Fibroblast of villous mesenchyme (primary cell): Measurements from ENCODE around the gene ECI1. TPM values are rescaled to one million over a fixed set of nuclear protein-coding genes. Genes with fewer than 3 reads are reported as not detected.
"Not testable (repeated sequence)": the region's sequence is repeated elsewhere in the genome, so short reads cannot be mapped to it uniquely, and the experiment has no call there.

Experiments used
- DNase-seq: peaks from one replicate; pipeline ENCODE4 v3.0.0-alpha.2; 2010; ENCODE audit warnings: low read depth
- H3K4me3 ChIP-seq: 2 replicates; pipeline ENCODE4 v1.5.1; 2011; ENCODE audit warnings: low read depth, mild to moderate bottlenecking, low read length
- CTCF ChIP-seq: IDR thresholded peaks from 2 replicates; pipeline ENCODE4 v1.5.1; 2012; ENCODE audit warnings: low read depth, mild to moderate bottlenecking, low read length; ENCODE audit not compliant: insufficient read depth
- total RNA-seq: library from RNA; depleted of rRNA; stranded (reverse); fragments of >200 nt; gene quantifications from 2 replicates; pipeline ENCODE4 v1.2.3, GENCODE V29; 2012

Gene ECI1
- total RNA-seq, 1 donor = 40.2 TPM

GRCh38 chr16:2260250-2260649 lies 8.9 kb upstream of the ECI1 start:
- H3K4me3 ChIP-seq = no peak overlapping the region
- no peak for DNase-seq
- no peak for TF ChIP-seq CTCF

GRCh38 chr16:2258530-2258929 lies 7.1 kb upstream of the ECI1 start:
- not testable (repeated sequence) for DNase-seq, H3K4me3 ChIP-seq

GRCh38 chr16:2257726-2258125 lies 6.3 kb upstream of the ECI1 start:
- TF ChIP-seq CTCF = no peak
- DNase-seq = no peak
- H3K4me3 ChIP-seq = no peak overlapping the region

GRCh38 chr16:2256531-2257140 lies 5.2 kb upstream of the ECI1 start:
- no peak for TF ChIP-seq CTCF
- DNase-seq = no peak
- no peak overlapping the region for H3K4me3 ChIP-seq

- DNase-seq = no peak
- H3K4me3 ChIP-seq = no peak overlapping the region
- no peak for TF ChIP-seq CTCF
These were observed 1.9 kb upstream of the ECI1 start for GRCh38 chr16:2253293-2253692.

- no peak for TF ChIP-seq CTCF
- no peak overlapping the region for H3K4me3 ChIP-seq
- no peak for DNase-seq
These were observed 1.4 kb upstream of the ECI1 start for GRCh38 chr16:2252806-2253148.

- peak overlapping the region; percentile 76 for H3K4me3 ChIP-seq
- peak; percentile 44 for DNase-seq
- no peak for TF ChIP-seq CTCF
These were observed 613 bp downstream of the ECI1 start for GRCh38 chr16:2250652-2251295.
